Activated CD4-positive, alpha-beta T cell treated with anti-CD3 and anti-CD28 coated beads, Interleukin-2, amount 50 U/mL, for 16 hours (primary cell): ENCODE measurements around the gene PCMTD2.
"Not testable (repeated sequence)": the region's sequence is repeated elsewhere in the genome, so short reads cannot be mapped to it uniquely, and the experiment has no call there.

ENCODE experiments used
- DNase-seq: peaks from one replicate; pipeline ENCODE4 v3.0.0-alpha.2; 2020

PCMTD2 gene

GRCh38 chr20:64257107-64257757, 1.7 kb downstream of the PCMTD2 start:
- DNase-seq: no peak

GRCh38 chr20:64258071-64258823, 2.7 kb downstream of the PCMTD2 start:
- no peak for DNase-seq

GRCh38 chr20:64260239-64260638, 4.7 kb downstream of the PCMTD2 start:
- DNase-seq: no peak

- no peak for DNase-seq
Measured at GRCh38 chr20:64261138-64261537, 5.6 kb downstream of the PCMTD2 start.

GRCh38 chr20:64264091-64264490, 8.5 kb downstream of the PCMTD2 start:
- no peak for DNase-seq

- DNase-seq: no peak
Measured at GRCh38 chr20:64265201-64265600, 9.7 kb downstream of the PCMTD2 start.

GRCh38 chr20:64266988-64267387, 11.4 kb downstream of the PCMTD2 start:
- no peak for DNase-seq

- DNase-seq: no peak
Measured at GRCh38 chr20:64268174-64268573, 12.6 kb downstream of the PCMTD2 start.

- DNase-seq: no peak
Measured at GRCh38 chr20:64269604-64270411, 14.3 kb downstream of the PCMTD2 start.

- no peak for DNase-seq
Measured at GRCh38 chr20:64271636-64272035, 16.1 kb downstream of the PCMTD2 start.

GRCh38 chr20:64273109-64273508, 17.6 kb downstream of the PCMTD2 start:
- DNase-seq: no peak

- DNase-seq: no peak
Measured at GRCh38 chr20:64276817-64277216, 21.3 kb downstream of the PCMTD2 start.

- no peak for DNase-seq
Measured at GRCh38 chr20:64277571-64278316, 22.2 kb downstream of the PCMTD2 start.

- no peak for DNase-seq
Measured at GRCh38 chr20:64278317-64278681, 22.8 kb downstream of the PCMTD2 start.

GRCh38 chr20:64279826-64280459, 24.4 kb downstream of the PCMTD2 start:
- no peak for DNase-seq

- DNase-seq: no peak
Measured at GRCh38 chr20:64280460-64280843, 24.9 kb downstream of the PCMTD2 start.

- DNase-seq: no peak
Measured at GRCh38 chr20:64283646-64284045, 28.1 kb downstream of the PCMTD2 start.

- DNase-seq: peak; percentile 98
Measured at GRCh38 chr20:64285579-64286446, 30.3 kb downstream of the PCMTD2 start.

GRCh38 chr20:64286447-64287263, 31.1 kb downstream of the PCMTD2 start:
- not testable (repeated sequence) for DNase-seq

GRCh38 chr20:64287264-64287590, 31.7 kb downstream of the PCMTD2 start:
- DNase-seq: not testable (repeated sequence)

- not testable (repeated sequence) for DNase-seq
Measured at GRCh38 chr20:64292167-64292566, 36.6 kb downstream of the PCMTD2 start.
